ENCODE data around the gene ABCA8. TPM values are rescaled to one million over a fixed set of nuclear protein-coding genes. Genes with fewer than 3 reads are reported as not detected.

ABCA8 gene
- polyA plus RNA-seq, 1 donor from 2014 or later = not detected

Other genes starting within 250 kb of the ABCA8 start
- not detected for gene ABCA9, start 105.5 kb upstream of the ABCA8 start, polyA plus RNA-seq
- 0.80 TPM for gene ABCA6, start 186.5 kb upstream of the ABCA8 start, polyA plus RNA-seq